OCI-LY7 (cell line): Measurements from ENCODE around the gene PPP2R2B. TPM values are rescaled to one million over a fixed set of nuclear protein-coding genes. Genes with fewer than 3 reads are reported as not detected.

Source experiments
- BruUV-seq: library from RNA; stranded (reverse); fragments of 400-500 nt; replicated peaks from 2 replicates; lab custom pipeline; 2021; lab: Mats Ljungman, UMichigan
- CTCF ChIA-PET: fragments of 300-600 bp; sonication (Branson Sonifier 250); formaldehyde crosslinking; loops from one replicate; lab custom pipeline; 2022; ENCODE audit warnings: antibody characterized with exemption; ENCODE audit not compliant: unreplicated experiment; lab: Charles Lee
- POLR2A ChIA-PET: fragments of 300-600 bp; sonication (Branson Sonifier 250); formaldehyde crosslinking; loops from one replicate; lab custom pipeline; 2022; ENCODE audit warnings: antibody characterized with exemption; lab: Charles Lee
- DNase-seq: peaks from one replicate; pipeline ENCODE4 v3.0.0-alpha.2; 2015; ENCODE audit warnings: low spot score
- H2AFZ ChIP-seq: fragments of 200-600 bp; sonication (generic), shearing (Covaris generic); 2 replicates; pipeline ENCODE4 v1.6.1; 2014; ENCODE audit warnings: mild to moderate bottlenecking, antibody characterized with exemption, low read length, moderate library complexity
- H3K27ac ChIP-seq: fragments of 200-600 bp; sonication (generic); 2 replicates; pipeline ENCODE4 v1.5.1; 2014; ENCODE audit warnings: mixed run types, low read depth, mild to moderate bottlenecking, moderate library complexity, low read length, inconsistent platforms; ENCODE audit not compliant: poor library complexity, severe bottlenecking
- H3K36me3 ChIP-seq: fragments of 200-600 bp; sonication (generic); 2 replicates; pipeline ENCODE4 v1.6.1; 2014; ENCODE audit warnings: mild to moderate bottlenecking, antibody characterized with exemption, low read length, moderate library complexity, mixed read lengths; ENCODE audit not compliant: insufficient read depth
- H3K4me1 ChIP-seq: fragments of 200-600 bp; sonication (generic); 2 replicates; pipeline ENCODE4 v1.5.1; 2014; ENCODE audit warnings: mild to moderate bottlenecking, low read length; ENCODE audit not compliant: insufficient read depth, poor library complexity, severe bottlenecking
- H3K4me2 ChIP-seq: fragments of 200-600 bp; sonication (generic); 2 replicates; pipeline ENCODE4 v1.6.1; 2014; ENCODE audit warnings: mild to moderate bottlenecking, low read length
- H3K4me3 ChIP-seq: fragments of 200-600 bp; sonication (generic); 2 replicates; pipeline ENCODE4 v1.5.1; 2014; ENCODE audit warnings: mild to moderate bottlenecking, low read depth, low read length; ENCODE audit not compliant: poor library complexity, severe bottlenecking
- H3K79me2 ChIP-seq: fragments of 200-600 bp; sonication (generic); 2 replicates; pipeline ENCODE4 v1.6.1; 2016; ENCODE audit warnings: low read depth, mild to moderate bottlenecking, low read length, moderate library complexity, mixed read lengths; ENCODE audit not compliant: insufficient read depth
- H3K9me2 ChIP-seq: fragments of 200-600 bp; sonication (generic); 2 replicates; pipeline ENCODE4 v1.6.1; 2016; ENCODE audit warnings: mild to moderate bottlenecking, low read length, mixed read lengths; ENCODE audit not compliant: insufficient read depth
- H3K9me3 ChIP-seq: fragments of 200-600 bp; sonication (generic); 2 replicates; pipeline ENCODE4 v1.6.1; 2014; ENCODE audit warnings: mild to moderate bottlenecking, mixed run types, low read length, mixed read lengths
- H4K20me1 ChIP-seq: fragments of 200-600 bp; sonication (generic); 2 replicates; pipeline ENCODE4 v1.6.1; 2014; ENCODE audit warnings: mild to moderate bottlenecking, antibody characterized with exemption, low read length, moderate library complexity, mixed read lengths; ENCODE audit not compliant: insufficient read depth
- CTCF ChIP-seq: fragments of 200-600 bp; sonication (generic); conservative IDR thresholded peaks from 2 replicates; pipeline ENCODE4 v1.5.1; 2014; ENCODE audit warnings: mild to moderate bottlenecking, antibody characterized with exemption, low read length, moderate library complexity, mixed read lengths
- EZH2phosphoT487 ChIP-seq: fragments of 200-600 bp; sonication (generic); IDR thresholded peaks from 2 replicates; pipeline ENCODE4 v1.6.1; 2018; ENCODE audit warnings: low read depth, borderline replicate concordance, mild to moderate bottlenecking, mixed run types, antibody characterized with exemption, low read length, moderate library complexity, mixed read lengths
- intact Hi-C: fragments of 100-400 bp; cut with micrococcal nuclease; formaldehyde crosslinking; loops from one replicate; pipeline ENCODE4 v1.10.0; 2022; ENCODE audit not compliant: unreplicated experiment
- total RNA-seq, 2 experiments: library from RNA; depleted of rRNA in 1 of 2; stranded (reverse); fragments of >200 nt in 1 of 2; shearing (Covaris generic) in 1 of 2; gene quantifications; 2 replicates each; pipeline ENCODE4 v1.2.3, GENCODE V29; 2014 to 2022

The PPP2R2B gene
- total RNA-seq, 2 experiments from 2014 or later: not detected

GRCh38 chr5:146791471-146791870, 87.1 kb downstream of the PPP2R2B start:
- Histone ChIP-seq H3K4me1 (no peaks in the 10 kb centered on the region), H3K4me3 (no peak overlapping the region), H4K20me1 (no peaks in the 10 kb centered on the region), H3K9me3 (no peaks in the 10 kb centered on the region), H3K4me2 (no peak overlapping the region), H2AFZ (no peak overlapping the region), H3K36me3 (no peaks in the 10 kb centered on the region), H3K9me2 (no peaks in the 10 kb centered on the region), H3K27ac (no peak overlapping the region), H3K79me2 (no peaks in the 10 kb centered on the region)
- TF ChIP-seq CTCF: no peak
- TF ChIP-seq EZH2phosphoT487: no peak
- POLR2A ChIA-PET: interaction anchor here (0.6 kb wide), 1 partner anchor 308 kb away, joined by 3 read pairs; no protein-coding TSS in a partner anchor
- CTCF ChIA-PET: no interaction called here
- intact Hi-C loops: no loop called here
- BruUV-seq: no TSS peak
- DNase-seq: no peak

DNA sequence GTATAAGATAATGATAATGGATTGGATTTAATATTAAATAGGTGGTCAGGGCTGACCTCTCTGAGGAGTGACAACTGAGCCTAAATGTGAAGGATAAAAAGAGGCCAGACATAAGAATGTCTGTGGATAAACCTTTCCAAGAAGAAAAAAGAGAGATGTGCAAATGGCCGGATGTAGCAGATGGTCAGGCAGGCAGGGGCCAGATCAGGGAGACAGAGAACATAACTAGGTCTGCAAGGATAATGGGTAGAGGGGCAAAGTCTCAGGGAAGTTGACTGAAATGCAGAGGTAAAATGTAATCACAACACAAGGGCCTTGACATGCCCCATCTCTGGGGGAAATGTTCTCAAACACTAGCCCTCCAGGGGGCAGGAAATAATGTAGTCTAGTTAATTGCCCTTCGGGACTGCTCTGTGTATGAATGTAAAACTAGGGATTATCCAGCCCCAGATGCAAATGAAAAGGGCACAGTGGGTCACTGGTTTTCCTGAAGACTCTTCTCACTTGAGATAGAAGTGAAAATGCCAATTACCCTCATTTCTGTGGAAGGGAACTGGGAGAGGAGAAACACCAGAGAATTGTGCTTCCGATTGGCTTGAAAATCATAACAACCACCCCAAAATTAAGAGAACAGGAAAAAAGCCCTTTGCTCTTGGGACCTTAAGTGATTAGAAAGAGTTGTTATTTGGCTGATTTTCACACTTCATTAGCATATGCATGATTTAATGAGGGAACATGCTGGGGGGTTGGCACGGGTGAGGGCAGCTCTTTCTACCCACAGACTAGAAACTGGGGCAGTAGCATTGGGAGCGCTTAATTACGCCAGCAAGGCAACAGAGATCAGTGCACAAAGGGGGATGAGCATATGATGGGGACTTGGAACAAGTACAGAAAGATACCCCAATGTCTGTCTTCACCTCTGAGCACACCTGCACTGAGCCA, 88.6 kb downstream of the PPP2R2B start:
- DNase-seq: no peak
- no peaks in the 10 kb centered on the region for H4K20me1 ChIP-seq
- CTCF ChIA-PET: no interaction called here
- H3K9me3 ChIP-seq: no peaks in the 10 kb centered on the region
- H3K27ac ChIP-seq: no peak overlapping the region
- H3K4me1 ChIP-seq: no peaks in the 10 kb centered on the region
- H3K9me2 ChIP-seq: no peaks in the 10 kb centered on the region
- no peak overlapping the region for H3K4me3 ChIP-seq
- no peaks in the 10 kb centered on the region for H3K36me3 ChIP-seq
- no peak overlapping the region for H2AFZ ChIP-seq
- no peak for TF ChIP-seq EZH2phosphoT487
- TF ChIP-seq CTCF: no peak
- BruUV-seq: no TSS peak
- H3K79me2 ChIP-seq: no peaks in the 10 kb centered on the region
- H3K4me2 ChIP-seq: no peak overlapping the region
- POLR2A ChIA-PET: no interaction called here
- intact Hi-C loops: no loop called here

- no peaks in the 10 kb centered on the region for H3K4me1 ChIP-seq
- CTCF ChIA-PET: no interaction called here
- intact Hi-C loops: no loop called here
Observed at GRCh38 chr5:146788898-146789297, 89.7 kb downstream of the PPP2R2B start.

More at GRCh38 chr5:146788898-146789297, 89.7 kb downstream of the PPP2R2B start:
- BruUV-seq: no TSS peak
- POLR2A ChIA-PET: no interaction called here
- no peaks in the 10 kb centered on the region for H3K9me2 ChIP-seq
- TF ChIP-seq CTCF (no peak), EZH2phosphoT487 (no peak)
- no peaks in the 10 kb centered on the region for H3K79me2 ChIP-seq
- no peaks in the 10 kb centered on the region for H3K36me3 ChIP-seq
- H3K4me2 ChIP-seq: no peak overlapping the region
- H3K4me3 ChIP-seq: no peak overlapping the region
- no peaks in the 10 kb centered on the region for H3K9me3 ChIP-seq
- DNase-seq: no peak
- no peak overlapping the region for H3K27ac ChIP-seq
- H2AFZ ChIP-seq: no peak overlapping the region
- H4K20me1 ChIP-seq: no peaks in the 10 kb centered on the region
